ENCODE data around the gene LTB4R.

LTB4R gene, protein sequence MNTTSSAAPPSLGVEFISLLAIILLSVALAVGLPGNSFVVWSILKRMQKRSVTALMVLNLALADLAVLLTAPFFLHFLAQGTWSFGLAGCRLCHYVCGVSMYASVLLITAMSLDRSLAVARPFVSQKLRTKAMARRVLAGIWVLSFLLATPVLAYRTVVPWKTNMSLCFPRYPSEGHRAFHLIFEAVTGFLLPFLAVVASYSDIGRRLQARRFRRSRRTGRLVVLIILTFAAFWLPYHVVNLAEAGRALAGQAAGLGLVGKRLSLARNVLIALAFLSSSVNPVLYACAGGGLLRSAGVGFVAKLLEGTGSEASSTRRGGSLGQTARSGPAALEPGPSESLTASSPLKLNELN

GRCh38 chr14:24310646-24311604 lies at the start of gene LTB4R:
Gene LTB4R (plus strand): TSS chr14:24311502. CDS start chr14:24315652, 4,150 bp downstream.
- DNase-seq = no peak

- no peak for DNase-seq
Observed at GRCh38 chr14:24261969-24262327, 49.4 kb upstream of the LTB4R start.

DNA sequence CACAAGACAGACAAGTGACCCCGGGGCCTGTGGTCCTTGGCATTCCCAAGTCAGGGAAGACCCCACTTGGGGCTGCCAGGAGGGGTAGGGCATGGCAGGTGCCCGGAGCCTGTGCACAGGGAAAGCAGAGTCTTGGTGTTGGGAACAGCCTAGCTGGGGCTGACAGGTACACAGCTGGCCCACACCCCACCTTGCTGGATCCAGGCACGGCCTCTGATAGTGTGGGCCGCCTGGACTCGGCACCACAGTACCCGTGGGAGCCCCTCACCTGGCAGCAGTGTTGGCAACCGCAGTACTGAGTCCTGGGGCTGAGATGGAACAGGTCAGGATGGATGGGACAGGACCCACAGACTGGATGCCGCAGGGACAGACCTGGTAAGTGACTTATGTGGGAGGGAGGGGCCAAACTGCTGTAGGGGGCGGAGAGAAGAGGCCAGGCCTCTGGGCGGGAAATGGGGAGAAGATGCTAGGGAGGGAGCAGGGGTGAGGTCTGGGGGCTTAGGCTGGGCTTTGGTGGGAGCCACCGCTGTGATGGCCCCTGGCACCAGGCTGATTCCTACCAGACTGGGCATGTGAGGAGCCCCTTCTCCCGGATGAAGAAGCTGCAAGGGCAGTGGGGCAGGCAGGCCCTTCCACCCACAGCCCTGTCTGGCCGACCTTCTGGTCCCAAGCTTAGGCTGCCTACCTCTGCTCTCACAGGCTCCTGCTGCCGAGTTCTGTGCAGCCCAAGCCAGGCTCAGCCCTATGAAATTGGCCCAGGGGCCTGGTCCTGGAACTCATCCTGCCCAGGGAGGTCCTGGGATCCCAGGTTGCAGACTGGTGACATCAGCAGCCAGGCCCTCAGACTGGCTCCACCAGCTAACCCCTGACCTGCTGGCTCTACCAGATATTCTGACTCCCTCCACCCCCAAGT lies 48.2 kb upstream of the LTB4R start, which contains the start of gene TGM1:
TGM1 (minus strand) TSS at position 357 of the 913 bp plus-strand sequence. CDS start 825 bp downstream, outside the sequence.
- DNase-seq = no peak

- DNase-seq = no peak
Observed at GRCh38 chr14:24263848-24264247, 47.5 kb upstream of the LTB4R start.

- DNase-seq = no peak
Observed at GRCh38 chr14:24264298-24264697, 47.0 kb upstream of the LTB4R start.

- DNase-seq = no peak
Observed at GRCh38 chr14:24266344-24267244, 44.7 kb upstream of the LTB4R start.

DNA sequence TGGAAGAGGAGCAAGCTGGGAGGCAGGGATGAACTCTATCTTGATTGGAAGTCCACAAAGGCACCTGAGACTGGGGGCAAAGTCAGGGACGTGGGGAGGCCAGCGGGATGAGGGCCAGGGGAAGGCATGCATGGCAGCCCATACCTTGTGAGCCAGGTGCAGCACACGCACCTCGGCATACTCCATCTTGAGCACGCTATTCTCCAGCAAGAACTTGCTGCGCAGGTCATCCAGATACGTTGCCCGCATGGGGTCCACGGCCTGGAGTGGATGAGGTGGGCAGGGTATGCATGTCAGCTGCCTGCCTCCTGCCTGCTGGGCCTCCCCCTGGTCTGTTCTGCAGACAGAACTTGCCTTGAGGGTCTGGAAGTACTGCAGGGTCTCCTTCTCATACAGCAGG lies 43.8 kb upstream of the LTB4R start:
- no peak for DNase-seq

GRCh38 chr14:24268225-24268624 lies 43.1 kb upstream of the LTB4R start:
- DNase-seq = no peak

GRCh38 chr14:24269368-24269767 lies 41.9 kb upstream of the LTB4R start:
- no peak for DNase-seq

DNA sequence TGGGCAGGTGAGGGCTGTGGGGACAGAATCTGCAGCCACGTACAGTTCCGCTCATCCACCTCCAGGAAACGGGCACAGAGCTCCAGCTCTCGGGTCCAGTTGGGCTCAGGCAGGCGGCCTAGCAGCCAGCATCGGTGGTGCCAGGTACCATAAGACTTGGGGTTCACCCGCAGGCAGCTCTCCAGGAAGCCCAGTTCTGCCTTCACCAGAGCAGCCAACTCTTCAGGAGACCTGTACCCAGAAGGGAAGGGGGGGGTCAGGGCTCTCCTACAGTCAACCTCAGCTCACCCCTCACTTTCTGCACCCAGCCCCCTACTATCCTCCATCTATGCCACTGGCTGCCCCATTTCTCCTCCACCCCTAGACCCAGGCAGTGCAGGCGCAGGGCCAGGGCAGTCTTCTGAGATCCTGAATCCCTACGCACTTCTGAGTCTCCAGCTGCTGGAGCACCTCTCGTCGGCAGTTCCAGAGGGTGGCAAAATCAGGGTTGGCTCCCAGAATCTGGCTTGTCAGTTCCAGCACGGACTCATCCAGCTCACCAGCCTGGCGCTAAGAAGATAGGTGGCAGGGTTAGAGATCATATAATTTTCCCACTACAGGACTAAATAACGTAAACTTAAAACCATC lies 41.3 kb upstream of the LTB4R start:
- no peak for DNase-seq

GRCh38 chr14:24270537-24271133 lies 40.7 kb upstream of the LTB4R start:
- no peak for DNase-seq

DNA sequence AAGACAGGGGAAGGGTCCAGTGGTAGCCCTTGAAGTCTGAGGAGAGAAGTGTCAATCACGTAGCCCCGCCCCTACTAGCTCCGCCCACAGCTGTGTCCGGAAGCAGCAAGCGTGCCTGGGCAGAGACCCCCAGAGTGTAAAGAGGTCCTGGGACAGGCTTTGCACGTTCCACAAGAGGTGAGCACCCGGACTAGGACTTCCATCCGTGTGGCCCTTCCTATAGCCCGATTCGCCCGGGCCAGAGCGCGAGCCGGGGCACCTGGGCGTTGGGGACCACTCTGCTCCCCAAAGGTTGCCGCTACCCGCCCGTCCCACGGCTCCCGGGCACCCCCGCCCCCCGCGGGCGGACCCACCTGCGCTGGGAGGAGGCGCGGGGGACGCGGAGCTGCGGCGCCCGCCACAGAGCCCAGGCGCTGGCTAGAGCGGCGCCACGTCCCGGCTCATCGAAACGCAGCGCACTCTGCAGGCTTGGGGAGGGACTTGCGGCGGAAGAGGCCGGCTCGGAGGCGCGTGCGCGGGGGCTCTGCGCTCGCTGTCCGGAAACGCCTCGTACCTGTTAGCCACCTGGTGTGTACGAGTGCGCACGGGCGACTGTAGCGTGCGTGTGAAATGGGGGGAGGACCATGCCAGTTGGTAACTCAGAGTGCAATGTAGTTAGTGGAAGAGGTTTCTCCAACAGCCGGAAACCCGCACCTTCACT lies 40.0 kb upstream of the LTB4R start, which contains the start of gene RABGGTA:
RABGGTA (minus strand) TSS at position 464 of the 700 bp plus-strand sequence. CDS start 482 bp downstream, outside the sequence.
- DNase-seq = peak; percentile 97

GRCh38 chr14:24271834-24272263 lies 39.5 kb upstream of the LTB4R start:
- DNase-seq = no peak

DNA sequence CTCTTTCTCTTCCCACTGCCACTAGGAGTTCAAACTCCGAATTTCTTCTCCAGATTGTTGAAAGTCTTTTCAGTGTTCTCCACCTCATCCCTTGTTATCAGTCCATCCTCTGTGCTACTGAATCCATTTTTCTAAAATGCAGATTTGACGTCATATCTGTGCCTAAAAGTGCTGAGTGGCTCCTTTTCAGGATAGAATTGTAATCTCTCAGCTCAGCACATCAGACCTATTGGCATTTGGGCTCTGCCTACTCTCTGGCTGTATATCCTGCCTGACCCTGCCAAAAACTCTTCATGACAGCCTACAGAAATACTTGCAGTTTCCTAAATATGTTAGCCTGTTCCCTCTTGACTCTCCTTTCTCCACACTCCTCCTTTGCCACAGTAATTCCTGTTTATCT lies 38.8 kb upstream of the LTB4R start:
- DNase-seq = no peak

DNA sequence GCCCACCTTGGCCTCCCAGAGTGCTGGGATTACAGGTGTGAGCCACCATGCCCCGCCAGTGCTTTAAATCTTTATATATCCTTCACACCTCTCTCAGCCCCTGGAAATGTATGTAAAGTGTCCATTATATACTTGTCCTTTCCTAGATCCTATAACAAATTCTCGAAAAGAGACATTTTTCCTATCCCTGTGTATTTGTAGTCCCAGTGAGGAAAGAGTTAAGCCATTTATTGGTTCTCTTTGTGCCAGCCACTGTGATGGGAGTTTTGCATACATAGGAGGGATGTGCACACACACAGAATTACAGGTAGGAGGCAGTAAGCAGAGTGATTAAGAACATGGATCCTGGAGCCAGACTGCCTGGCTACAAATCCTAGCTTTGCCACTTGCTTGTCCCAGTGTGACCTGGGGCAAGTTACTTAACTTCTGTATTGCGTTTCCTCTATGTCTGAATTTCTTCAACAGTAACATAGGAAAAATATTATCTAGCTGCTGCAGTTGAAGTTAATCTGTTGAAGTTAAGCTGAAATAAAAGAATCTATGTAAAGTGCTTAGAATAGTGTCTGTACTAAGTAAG lies 37.8 kb upstream of the LTB4R start:
- DNase-seq = no peak

GRCh38 chr14:24274101-24274543 lies 37.2 kb upstream of the LTB4R start:
- DNase-seq = no peak

- no peak for DNase-seq
Observed at GRCh38 chr14:24277071-24277470, 34.2 kb upstream of the LTB4R start.

DNA sequence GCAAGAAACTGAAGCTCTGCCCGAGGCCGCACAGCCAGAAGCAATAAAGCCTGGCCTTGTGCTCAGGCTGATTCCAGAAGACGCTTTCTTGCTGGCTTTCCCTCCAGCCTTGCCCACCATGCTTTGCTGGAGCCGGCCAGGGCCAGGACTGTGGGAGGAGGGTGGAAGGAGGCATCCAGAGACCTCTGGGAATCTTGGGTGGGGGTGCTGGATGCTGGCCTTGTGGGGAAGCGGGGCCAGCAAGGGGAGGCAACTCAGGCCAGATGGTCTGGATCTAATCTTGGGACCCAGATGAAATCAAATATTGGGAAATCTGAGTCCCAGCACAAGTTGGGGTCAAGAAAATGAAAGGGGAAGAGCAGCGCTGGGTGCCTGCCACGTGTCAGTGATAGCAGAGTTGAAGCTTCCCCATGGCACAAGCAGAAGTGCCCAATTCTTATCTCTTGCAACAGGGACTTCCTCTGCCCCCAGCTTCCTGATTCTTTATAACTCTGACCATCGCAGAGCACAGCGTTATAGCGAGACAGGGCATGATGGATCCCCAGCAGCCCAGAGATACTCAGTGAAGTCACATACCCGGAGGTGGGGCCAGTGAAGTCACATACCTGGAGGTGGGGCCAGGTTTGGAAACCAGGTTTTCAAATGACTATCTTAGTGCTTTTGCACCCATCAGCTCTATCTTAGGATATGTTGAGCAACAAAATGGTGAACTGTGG lies 33.5 kb upstream of the LTB4R start:
- no peak for DNase-seq

DNA sequence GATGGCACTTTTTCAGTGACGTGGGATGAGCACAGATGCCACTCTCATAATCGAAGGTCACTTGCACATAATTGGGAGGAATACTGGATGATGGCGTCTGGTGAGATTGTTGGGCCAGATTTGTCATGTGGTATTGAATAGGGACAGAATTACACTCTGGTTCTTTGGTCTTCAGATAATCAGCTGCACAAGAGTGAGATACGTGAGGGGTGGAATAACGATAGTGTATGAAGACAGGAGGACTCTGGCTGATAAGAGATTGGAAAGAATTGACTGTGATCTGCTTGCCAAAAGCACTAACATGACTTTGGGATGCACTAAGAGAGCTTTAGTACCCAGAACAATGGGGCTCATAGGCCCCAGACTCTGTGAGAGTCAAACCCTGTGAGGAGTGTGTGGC lies 32.9 kb upstream of the LTB4R start:
- no peak for DNase-seq

All from NCI-H345 (cell line).